PFSK-1 (cell line): ENCODE measurements around the gene PLB1.

Experiments used
- POLR2AphosphoS5 ChIP-seq: IDR thresholded peaks from 2 replicates; pipeline ENCODE4 v1.6.1; 2012; ENCODE audit warnings: low read depth, mild to moderate bottlenecking, control low read depth, low read length, moderate library complexity
- REST ChIP-seq, 2 experiments: IDR thresholded peaks; 2 replicates each; pipeline versions ENCODE4 v1.6.1 to v1.8.0; 2011 to 2012; ENCODE audit warnings: low read depth in 2 of 2, low read length in 2 of 2, control low read depth in 1 of 2, inconsistent platforms in 1 of 2, mild to moderate bottlenecking in 1 of 2, moderate library complexity in 1 of 2; ENCODE audit not compliant: insufficient read depth in 1 of 2
- SIN3A ChIP-seq: IDR thresholded peaks from 2 replicates; pipeline ENCODE4 v1.6.1; 2012; ENCODE audit warnings: mild to moderate bottlenecking, low read length, moderate library complexity, borderline replicate concordance; ENCODE audit not compliant: insufficient read depth
- TAF1 ChIP-seq: IDR thresholded peaks from 2 replicates; pipeline ENCODE4 v1.6.1; 2012; ENCODE audit warnings: low read length, control low read depth, borderline replicate concordance; ENCODE audit not compliant: insufficient read depth

- no peak for TF ChIP-seq TAF1
- no peak for TF ChIP-seq REST (IDR thresholded peaks at IDR 0.05; ENCODE audit: insufficient read depth in 1 of 2, low read depth in 2 of 2, low read length in 2 of 2)
- TF ChIP-seq POLR2AphosphoS5, result no peak
- no peak for TF ChIP-seq SIN3A
Observed at GRCh38 chr2:28689771-28690170, 193.9 kb downstream of the PLB1 start.
